GM18870 (cell line): ENCODE results near the gene TH.
"Not testable (repeated sequence)": the region's sequence is repeated elsewhere in the genome, so short reads cannot be mapped to it uniquely, and the experiment has no call there.

Experiments
- ATAC-seq: cut with Tn5 transposase; IDR thresholded peaks from one replicate; pipeline ENCODE4 v1.9.1; 2021; ENCODE audit warnings: moderate library complexity; ENCODE audit not compliant: unreplicated experiment

TH gene

DNA sequence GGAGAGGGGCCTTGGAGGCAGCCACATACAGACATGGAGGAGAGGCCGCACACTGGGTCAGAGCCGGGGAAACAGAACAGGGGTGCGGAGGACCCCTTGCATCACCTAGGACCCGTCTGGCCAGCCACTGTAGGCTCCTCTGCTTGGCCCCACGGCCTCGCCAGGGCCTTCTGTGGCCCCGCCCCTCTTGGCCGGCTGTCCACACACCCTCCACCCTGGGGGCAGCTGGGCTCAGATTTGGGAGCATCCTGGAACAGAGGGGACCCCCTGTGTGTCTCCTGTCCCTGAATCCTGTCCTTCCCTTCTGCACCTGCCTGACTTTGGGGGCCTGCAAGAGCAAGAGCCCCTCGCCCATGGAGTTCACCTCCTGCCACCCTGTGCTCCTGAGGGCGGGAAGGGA, 7.9 kb upstream of the TH start:
- ATAC-seq, result no peak

DNA sequence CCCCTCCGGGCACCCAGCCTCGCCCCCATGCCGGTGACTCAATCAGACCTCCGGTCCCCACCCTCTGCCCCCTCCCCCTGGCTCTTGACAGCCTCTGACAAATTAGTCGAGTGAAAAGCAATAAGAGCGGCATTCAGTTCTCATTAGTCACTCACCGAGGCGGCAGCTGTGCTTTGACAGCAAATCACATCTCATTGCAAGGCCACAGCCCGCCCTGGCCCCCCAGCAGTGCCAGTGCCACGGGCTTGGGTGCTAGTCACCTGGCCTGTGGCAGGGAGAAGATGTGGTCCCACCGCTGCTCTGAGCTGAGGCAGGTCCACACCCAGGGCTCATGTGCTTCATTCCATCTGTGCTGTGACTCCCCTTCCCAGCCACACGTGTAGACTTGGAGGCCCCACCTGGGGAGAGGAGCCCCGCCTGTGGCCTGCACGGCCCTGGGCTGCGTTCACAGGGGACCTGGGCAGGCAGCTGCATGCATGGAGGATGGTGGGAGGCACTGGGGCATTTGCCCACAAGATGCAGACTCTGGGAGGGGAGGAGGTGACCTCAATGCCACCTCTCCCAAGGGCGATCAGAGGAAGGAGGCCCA, 7.4 kb upstream of the TH start:
- ATAC-seq, result no peak

DNA sequence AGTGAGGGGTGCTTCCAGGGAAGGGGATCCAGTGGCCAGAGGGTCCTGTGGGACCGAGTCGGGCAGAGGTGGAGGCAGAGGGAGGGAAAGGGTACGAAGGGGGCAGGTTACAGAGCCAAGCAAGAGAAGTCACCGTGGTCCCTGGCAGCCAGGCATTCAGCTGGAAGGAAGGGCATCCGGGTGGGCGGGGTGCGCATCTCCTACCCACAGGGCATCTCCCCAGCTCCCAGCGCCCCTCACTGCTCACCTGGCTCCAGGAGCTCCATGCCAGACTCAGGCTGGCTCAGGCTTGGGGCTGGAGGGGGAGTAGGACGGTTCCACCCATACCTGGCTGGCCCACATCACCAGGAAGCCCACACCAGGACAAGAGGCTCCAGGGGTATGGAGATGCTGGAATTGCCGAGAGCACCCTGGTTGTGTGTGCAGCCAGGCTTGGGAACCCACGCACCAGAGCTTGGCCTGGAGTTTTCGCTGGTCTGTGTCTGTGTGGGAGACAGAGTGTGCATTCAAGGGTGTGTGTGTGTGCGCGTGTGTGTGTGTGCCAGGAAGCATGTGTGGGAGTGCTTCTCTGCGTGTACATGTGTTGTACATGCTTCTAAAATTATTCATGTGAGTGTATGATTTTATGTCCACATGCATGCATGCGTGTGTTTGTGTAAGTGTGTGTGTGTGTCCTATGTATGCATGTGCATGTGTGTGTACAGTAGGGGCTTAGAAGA, 6.6 kb upstream of the TH start:
- ATAC-seq, result not testable (repeated sequence)

DNA sequence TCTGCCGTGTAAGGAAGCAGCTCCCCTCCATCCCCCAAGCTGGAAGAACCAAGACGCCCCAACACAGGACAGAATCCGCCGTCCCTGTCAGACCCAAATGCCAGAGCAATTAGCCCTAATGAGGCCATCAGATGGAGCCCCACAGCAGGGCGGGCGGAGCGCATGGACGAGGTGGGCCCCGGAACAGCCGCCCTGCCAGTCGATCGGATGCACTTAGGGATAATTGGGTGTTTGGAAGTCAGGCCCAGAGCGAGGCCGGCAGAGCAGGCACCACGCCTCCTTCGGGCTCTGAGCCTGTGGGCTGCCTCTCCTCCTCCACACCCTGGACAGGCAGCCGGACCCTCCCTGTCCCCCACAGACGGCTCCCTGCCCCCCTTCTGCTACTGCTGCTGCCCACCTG, 5.5 kb upstream of the TH start:
- ATAC-seq, result no peak

DNA sequence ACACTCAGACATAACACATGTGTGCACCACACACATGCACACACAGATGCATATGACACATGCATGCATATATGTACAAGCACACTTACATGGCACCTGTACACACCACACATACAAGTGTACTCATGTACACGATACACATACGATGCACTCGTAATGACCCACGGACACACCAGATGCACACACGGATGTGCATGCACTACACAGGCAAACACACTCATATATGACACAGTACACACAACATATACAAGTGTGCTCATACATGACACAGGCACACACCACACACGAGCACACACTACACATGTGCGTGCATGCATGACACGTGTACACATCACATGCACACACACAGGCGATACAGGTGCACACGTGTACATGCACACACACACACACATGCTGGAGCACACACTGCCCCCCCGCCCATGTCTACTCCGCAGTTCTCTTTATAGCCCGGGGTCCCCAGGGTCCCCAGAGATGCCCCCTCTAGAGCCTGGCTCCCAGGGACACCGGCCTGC, 4.8 kb upstream of the TH start:
- ATAC-seq, result no peak

DNA sequence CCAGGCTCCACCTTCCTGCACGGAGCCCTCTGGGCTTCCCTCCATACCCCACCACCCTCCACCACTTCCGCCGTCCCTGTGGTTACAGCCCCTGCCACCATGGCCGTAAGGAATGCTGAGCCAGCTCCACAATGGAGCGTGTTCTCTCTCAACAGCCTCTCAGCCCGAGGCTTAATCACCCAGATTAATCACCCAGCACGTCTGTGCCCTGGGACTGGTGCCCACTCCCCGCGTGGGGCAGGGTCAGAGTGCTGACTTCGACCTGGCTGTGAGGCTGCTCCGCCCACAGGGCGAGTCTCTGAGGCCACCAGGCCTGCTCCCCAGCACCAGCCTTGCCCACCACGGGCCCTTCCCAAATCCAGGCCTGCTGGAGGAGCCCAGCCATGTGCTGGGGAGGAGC, 4.0 kb upstream of the TH start:
- ATAC-seq, result no peak

DNA sequence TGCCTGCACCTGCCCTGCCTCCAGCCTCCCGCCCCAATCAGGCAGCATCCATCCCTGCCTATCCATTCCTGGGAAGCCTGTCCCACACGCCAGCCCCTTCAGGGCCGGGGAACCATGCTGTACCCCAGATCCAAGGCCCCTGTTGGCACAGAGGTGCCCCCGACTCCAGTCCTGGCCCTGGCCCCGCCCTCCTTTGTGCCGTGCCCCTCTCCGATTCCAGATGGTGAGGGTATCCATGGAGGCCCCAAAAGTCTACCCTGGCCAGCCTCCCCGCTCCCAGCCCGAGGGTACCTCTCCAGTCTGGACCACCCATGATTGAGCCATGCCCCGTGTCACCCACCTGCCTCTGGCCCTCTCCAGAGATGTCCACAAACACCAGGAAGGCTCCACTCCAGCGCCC, 2.7 kb upstream of the TH start:
- no peak for ATAC-seq

DNA sequence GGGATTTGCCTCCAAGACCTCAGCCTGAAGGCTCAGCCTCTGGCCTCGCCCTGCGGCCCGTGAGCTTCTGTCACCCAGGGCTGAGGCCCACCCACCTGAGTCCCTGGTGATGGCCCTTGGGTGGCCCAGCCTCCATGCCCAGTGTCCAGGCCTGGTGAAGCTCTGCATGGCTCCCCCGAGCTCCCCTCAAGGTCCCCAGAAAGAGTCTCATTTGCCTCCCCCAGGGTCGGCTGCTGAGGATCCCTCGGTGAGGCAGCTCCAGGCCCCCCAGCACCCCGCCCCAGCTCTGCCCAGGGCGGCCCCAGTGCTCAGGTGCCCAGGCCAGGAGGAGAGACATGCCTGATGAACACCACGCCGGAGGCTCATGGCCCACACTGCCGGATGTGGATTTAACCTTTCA, 2.1 kb upstream of the TH start:
- no peak for ATAC-seq

DNA sequence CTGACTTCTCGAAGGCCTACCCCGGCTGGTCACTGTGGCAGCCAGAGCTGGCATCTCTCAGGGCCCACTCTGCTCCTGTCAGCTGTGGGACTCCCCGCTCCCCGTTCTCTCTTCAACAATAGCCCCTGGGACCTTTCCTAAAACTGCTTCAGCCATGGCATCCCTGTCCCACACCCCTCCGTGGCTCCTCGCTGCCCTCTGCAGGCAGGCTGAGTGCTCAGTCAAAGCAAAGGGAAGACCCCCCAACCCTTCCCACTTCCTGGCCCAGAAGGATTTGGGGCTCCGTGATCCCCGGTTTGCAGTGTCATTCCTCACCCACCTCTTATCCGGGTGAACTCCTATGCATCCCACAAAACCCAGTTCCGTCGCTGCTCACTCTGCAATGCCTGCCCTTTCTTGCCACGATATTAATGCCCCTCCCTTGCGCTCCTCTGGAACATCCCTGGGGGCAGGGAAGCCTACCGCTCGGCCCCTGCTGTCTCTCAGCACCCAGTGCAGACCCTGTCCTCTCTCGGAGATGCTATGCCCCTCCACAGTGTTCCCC, 1.6 kb upstream of the TH start:
- no peak for ATAC-seq

DNA sequence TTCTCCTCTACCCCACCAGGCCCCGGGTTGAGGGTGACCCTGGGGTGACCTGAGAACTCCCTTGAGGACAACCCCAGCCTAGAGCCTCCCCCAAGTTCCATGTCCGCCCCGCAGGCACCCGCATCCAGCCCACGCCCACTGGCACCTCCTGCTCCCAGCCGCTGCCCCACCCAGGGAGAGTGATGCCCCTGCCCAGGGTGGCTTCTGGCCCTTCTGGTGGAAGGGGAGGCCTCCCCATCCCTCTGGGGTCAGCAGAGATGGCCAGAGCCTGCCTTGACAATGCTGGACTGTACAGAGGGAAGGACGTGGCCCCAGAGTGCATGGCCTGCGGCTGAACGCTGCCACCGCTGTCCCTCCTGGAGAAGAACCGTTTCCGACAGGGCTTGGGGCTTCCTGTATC, 1.1 kb upstream of the TH start:
- ATAC-seq, result no peak

DNA sequence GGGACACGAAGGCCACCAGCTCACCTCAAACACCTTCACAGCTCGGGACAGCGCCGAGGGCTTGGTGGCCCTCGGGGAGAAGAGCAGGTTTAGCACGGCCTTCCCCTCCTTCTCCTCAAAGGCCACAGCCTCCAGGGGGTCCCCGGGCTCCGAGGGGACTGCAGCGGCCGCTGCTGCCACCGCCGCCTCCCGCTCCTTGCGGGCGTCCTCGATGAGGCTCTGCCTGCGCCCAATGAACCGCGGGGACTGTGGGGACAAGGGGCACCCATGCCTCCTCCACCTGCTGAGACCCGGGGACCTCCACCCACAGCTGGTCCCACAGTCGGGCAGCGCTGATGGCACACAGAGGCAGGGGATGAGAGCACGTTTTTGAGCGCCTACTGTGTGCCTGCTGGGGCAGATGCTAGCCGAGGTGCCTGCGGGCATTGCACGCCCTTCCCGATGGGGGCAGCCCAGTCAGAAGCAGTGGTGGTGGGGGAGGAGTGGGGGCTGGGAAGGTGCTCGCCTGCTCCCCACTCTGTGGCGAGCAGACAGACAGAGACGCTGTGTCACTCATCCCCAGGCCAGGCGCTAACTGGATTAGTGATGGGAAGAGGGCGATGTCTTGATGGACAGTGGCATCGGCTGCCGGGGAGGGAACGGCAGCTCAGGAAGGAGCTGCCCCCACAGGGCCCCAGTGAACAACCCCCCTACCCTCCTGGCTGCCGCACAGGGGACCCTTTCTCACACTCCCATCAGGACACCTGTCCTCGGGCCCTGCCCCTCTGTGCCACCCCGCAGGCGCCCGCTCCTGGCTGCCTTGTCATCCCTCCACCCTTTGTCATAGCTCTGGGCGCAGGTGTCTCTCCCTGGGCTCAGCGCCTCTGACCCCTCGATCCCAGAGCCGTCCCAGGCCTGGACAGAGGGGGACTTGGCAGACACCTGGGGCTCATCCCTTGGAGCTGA, 1.7 kb downstream of the TH start:
- ATAC-seq, result no peak

DNA sequence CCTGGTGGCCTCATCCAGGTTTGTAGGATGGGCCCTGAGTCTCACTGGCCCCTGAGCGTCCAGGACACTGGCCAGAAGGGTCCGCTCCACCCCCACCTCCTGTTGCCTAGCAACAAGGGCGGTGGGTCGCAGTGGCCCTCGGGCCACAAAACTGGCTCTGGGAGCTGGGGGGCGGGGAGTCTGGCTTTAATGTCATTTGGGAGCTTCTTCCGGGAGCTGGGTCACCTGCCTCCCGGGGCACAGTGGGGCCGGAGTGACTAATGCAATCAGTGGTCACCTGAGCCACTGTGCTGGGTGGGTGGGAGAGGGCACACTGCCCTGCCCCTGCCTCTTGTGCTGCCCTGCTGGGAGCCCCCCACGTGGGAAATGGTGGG, 2.6 kb downstream of the TH start:
- no peak for ATAC-seq

DNA sequence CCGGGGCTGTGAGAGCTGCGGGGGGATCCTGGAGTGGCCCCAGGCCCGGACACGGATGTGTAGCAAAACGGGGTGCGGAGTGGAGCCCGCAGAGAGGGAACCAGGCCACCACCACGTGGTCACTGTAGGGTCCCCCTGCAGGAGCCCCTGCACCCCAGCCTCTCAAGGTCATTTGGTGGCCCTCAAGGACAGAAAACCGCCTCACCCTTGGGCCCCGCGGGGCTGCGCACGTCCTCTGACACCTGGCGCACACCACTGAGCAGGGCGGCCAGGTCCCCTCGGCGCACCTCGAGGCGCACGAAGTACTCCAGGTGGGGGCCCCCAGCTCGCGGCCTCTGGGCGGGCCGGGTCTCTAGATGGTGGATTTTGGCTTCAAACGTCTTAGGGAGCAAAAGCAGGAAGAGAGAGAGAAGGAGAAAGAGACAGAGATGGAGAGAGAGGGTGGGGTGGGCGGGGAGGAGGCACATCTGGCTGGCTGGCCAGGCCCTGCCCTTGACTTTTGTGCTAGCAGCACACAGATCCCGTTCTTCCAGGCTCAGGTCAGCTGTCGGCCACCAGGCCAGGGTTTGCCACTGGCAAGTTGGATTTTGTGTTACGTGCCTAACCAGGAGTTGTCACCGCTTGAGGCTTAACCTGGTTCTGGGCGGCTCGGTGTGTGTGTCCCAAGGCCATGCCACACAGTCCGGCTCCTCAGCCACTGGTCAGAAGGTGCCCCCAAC, 3.2 kb downstream of the TH start:
- no peak for ATAC-seq

DNA sequence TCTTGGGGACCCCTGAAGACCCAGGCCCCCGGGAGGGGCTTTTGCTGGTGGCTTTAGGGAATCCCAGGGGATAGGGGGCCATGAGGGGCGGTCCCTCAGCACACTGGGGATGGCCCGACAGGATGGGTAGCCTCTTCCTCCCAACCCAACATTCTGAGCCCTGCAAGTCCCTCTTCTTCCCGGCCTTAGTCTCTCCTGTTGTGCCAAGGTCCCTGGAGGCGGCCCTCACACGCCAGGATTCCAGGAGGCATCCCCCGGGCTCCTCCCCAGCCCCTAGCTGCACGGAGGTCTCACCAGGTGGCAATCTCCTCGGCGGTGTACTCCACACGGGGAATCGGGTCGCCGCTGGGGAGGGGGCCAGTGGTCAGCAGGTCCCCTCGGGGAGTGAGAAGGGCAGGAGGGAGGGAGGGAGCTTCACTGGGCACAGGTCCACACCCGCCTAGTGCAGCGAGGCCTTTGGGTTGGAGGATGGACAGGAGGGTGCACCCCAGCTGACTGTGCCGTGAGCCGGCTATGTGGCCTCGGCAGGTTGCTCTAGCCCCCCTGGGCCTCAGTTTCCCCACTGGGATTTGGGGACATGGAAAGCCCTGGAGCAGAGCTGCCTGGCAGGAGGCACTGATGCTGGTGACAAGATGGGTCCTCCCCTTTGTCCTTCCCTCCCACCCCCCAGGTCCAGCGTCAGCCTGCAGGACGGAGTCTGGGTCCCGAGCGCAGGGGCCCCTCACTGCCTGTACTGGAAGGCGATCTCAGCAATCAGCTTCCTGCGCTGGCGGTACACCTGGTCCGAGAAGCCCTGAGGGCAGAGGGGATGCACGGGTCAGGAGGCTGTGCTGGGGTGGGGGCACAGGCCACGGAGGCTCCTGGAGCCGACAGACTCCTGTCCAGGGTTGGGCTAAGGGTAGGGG, 4.2 kb downstream of the TH start:
- no peak for ATAC-seq

DNA sequence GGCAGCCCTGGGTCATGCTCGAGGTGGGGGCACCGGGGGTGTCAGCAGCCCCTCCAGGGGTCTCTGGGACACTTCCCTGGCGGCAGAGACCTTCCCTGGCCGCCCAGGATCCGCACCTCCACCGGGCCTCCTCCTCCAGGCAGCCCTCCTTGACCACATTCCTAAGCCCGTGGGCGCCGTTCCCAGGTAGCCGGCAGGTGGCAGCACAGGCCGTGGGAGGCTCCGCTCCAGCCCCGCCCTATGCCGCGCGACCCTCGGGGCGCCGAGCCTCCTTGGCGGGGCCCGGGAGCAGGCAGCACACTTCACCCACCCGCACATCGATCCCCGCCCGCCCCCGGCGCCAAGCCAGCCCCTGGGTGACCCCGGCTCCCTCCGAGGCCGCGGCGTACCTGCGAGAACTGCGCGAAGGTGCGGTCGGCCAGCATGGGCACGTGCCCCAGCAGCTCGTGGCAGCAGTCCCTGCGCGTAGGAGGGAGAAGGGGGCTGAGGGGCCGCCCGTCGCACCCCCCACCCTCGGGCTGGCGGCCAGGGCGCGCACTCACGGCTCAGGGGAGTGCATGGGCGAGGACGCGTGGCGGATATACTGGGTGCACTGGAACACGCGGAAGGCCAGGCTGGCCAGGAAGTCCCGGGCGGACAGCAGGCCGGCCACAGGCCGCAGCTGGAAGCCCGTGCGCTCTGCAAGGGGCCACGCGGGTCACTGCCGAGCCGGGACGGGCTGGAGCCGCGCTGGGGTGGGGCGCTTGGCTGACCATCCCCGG, 5.3 kb downstream of the TH start:
- no peak for ATAC-seq

DNA sequence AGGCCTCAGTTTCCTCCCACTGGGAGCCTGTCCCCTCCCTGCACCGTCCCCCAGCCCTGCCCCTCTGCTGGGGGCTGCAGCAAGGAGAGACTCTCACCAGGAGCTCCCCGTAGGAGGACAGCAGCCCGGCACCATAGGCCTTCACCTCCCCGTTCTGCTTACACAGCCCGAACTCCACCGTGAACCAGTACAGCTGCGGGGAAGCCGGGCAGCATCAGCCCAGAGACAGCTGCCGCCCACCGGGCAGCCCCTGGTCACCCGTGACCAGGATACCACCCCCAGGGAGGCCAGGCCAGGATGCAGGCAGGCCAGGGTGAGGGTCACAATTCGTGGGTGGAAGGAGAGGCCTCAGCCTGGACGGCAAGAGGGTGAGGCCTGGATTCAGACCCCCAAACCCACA, 6.0 kb downstream of the TH start:
- no peak for ATAC-seq

DNA sequence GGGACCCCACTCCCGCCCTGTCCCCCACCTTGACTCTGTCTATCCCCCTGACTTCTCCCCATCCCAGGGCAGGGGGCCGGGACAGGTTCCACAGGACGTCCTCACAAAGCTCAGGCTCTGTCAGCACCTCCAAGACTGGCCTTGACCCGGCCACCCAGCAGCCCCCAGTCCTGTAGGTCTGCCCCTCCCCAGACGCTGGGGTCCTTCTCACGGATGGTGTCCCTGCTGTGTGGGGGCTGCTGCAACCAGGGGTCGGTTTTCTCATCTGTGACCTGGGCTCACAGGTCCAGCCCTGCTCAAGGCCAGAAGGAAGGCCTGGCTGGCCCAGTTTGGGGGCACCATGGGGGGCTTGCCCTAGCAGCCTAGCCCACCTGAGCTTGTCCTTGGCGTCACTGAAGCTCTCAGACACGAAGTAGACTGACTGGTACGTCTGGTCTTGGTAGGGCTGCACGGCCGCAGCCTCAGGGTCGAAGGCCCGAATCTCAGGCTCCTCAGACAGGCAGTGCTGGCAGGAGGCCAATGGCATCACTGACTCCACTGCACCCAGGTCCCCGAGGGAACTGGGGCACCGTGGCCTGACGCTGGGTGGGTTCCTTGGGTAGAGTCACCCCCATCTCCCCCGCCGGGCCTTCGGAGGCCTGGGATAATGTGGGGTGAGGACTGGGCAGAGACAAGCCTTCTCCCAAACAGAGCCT, 6.6 kb downstream of the TH start:
- ATAC-seq, result no peak

DNA sequence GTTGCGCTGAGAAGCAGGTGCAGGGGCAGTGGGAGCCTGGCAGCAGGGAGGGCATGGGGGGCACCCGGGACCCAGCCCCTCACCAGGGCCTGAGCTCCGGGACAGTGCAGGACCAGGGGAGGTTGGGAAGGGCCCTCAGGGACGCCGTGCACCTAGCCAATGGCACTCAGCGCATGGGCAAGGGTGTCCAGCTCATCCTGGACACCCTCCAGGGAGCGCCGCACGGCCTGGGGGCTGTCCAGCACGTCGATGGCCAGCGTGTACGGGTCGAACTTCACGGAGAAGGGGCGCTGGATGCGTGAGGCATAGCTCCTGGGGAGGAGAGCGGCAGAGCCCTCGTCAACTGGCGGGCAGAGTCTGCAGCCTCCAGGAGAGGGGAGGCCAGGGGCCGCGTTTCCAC, 7.5 kb downstream of the TH start:
- no peak for ATAC-seq
